Activated CD8-positive, alpha-beta T cell treated with anti-CD3 and anti-CD28 coated beads, Interleukin-2, amount 10 ng/mL, durations not matched to agents 7 days and 5 days (primary cell): Measurements from ENCODE around the gene LIMS2. TPM values are rescaled to one million over a fixed set of nuclear protein-coding genes. Genes with fewer than 3 reads are reported as not detected.

Experiments used
- ATAC-seq: fragments of 150-1000 bp; cut with Tn5 transposase; one replicate; pipeline ENCODE4 v1.10.0; 2021; ENCODE audit warnings: moderate library complexity
- CTCF ChIA-PET: fragments of 350-600 bp; sonication (Branson Sonifier 250); formaldehyde crosslinking; loops from one replicate; lab custom pipeline; 2021; ENCODE audit warnings: antibody characterized with exemption; lab: Charles Lee
- POLR2A ChIA-PET: fragments of 350-600 bp; sonication (Branson Sonifier 250); formaldehyde crosslinking; loops from one replicate; lab custom pipeline; 2021; ENCODE audit warnings: antibody characterized with exemption; lab: Charles Lee
- DNase-seq: peaks from one replicate; pipeline ENCODE4 v3.0.0-alpha.2; 2020
- H3K27ac Mint-ChIP-seq: one replicate; pipeline ENCODE4 v1.8.0; 2021; ENCODE audit warnings: mild to moderate bottlenecking, mixed read lengths
- H3K27me3 Mint-ChIP-seq: one replicate; pipeline ENCODE4 v1.8.0; 2021; ENCODE audit warnings: low read depth, mixed read lengths
- H3K36me3 Mint-ChIP-seq: one replicate; pipeline ENCODE4 v1.8.0; 2021; ENCODE audit warnings: low read depth, mixed read lengths
- H3K4me1 Mint-ChIP-seq: one replicate; pipeline ENCODE4 v1.8.0; 2021; ENCODE audit warnings: low read depth, mixed read lengths
- H3K4me3 Mint-ChIP-seq: one replicate; pipeline ENCODE4 v1.8.0; 2021; ENCODE audit warnings: mild to moderate bottlenecking, mixed read lengths
- H3K9me3 Mint-ChIP-seq: one replicate; pipeline ENCODE4 v1.8.0; 2022; ENCODE audit warnings: mixed read lengths; ENCODE audit not compliant: insufficient read depth
- total RNA-seq, 2 experiments: library from RNA; stranded (reverse); gene quantifications; one replicate each; pipeline ENCODE4 v1.2.3, GENCODE V29; 2021

Gene LIMS2
- total RNA-seq, 2 experiments from 2014 or later: 35.3 to 38.3 TPM

GRCh38 chr2:127633556-127634065 is 41.7 kb downstream of the LIMS2 start:
- POLR2A ChIA-PET: no interaction called here
- no peak overlapping the region for H3K4me3 Mint-ChIP-seq

GRCh38 chr2:127632592-127633489 is 42.5 kb downstream of the LIMS2 start:
- ChIA-PET CTCF (interaction anchor here (0.9 to 4.2 kb wide), 2 partner anchors 17 to 42 kb away, joined by 4 to 17 read pairs; no protein-coding TSS in a partner anchor), POLR2A (no interaction called here)
- Mint-ChIP-seq H3K9me3 (no peaks in the 10 kb centered on the region), H3K27me3 (no peaks in the 10 kb centered on the region), H3K36me3 (no peaks in the 10 kb centered on the region), H3K4me1 (peaks cover 22% of the 10 kb centered on the region), H3K4me3 (no peak overlapping the region), H3K27ac (peak overlapping the region; percentile 72)
- DNase-seq: no peak
- ATAC-seq: no peak

More at GRCh38 chr2:127633556-127634065, 41.7 kb downstream of the LIMS2 start:
- CTCF ChIA-PET: no interaction called here
- Mint-ChIP-seq H3K36me3 (peaks cover under 1% of the 10 kb centered on the region), H3K4me1 (peaks cover 30% of the 10 kb centered on the region), H3K27ac (peak overlapping the region; percentile 72), H3K27me3 (no peaks in the 10 kb centered on the region), H3K9me3 (no peaks in the 10 kb centered on the region)
- DNase-seq (no peak), ATAC-seq (no peak)

- CTCF ChIA-PET: interaction anchor here (0.9 to 4.2 kb wide), 2 partner anchors 18 to 41 kb away, joined by 4 to 17 read pairs; no protein-coding TSS in a partner anchor
- Mint-ChIP-seq H3K4me1 (peaks cover 17% of the 10 kb centered on the region), H3K27ac (no peak overlapping the region), H3K27me3 (no peaks in the 10 kb centered on the region), H3K36me3 (no peaks in the 10 kb centered on the region), H3K9me3 (no peaks in the 10 kb centered on the region), H3K4me3 (no peak overlapping the region)
- POLR2A ChIA-PET: interaction anchor here (0.6 to 1.0 kb wide), 2 partner anchors 8 to 70 kb away, joined by 3 to 4 read pairs; no protein-coding TSS in a partner anchor
- no peak for ATAC-seq
- no peak for DNase-seq
These were observed 43.2 kb downstream of the LIMS2 start for GRCh38 chr2:127631997-127632581.

- ChIA-PET CTCF (interaction anchor here (0.9 to 4.2 kb wide), 2 partner anchors 18 to 40 kb away, joined by 4 to 17 read pairs; no protein-coding TSS in a partner anchor), POLR2A (interaction anchor here (0.6 to 1.0 kb wide), 3 partner anchors 9 to 71 kb away, joined by 3 to 4 read pairs (median 3); no protein-coding TSS in a partner anchor)
These were observed 43.8 kb downstream of the LIMS2 start for GRCh38 chr2:127631541-127631996.

GRCh38 chr2:127630864-127631540 is 44.3 kb downstream of the LIMS2 start:
- ATAC-seq (no peak), DNase-seq (no peak)
- ChIA-PET POLR2A (interaction anchor here (0.6 to 1.0 kb wide), 3 partner anchors 9 to 71 kb away, joined by 3 to 4 read pairs (median 3); no protein-coding TSS in a partner anchor), CTCF (interaction anchor here (4.2 kb wide), 1 partner anchor 40 kb away, joined by 17 read pairs; no protein-coding TSS in a partner anchor)
- H3K36me3 Mint-ChIP-seq: no peaks in the 10 kb centered on the region
- no peaks in the 10 kb centered on the region for H3K27me3 Mint-ChIP-seq
- H3K9me3 Mint-ChIP-seq: no peaks in the 10 kb centered on the region
- no peak overlapping the region for H3K4me3 Mint-ChIP-seq
- H3K4me1 Mint-ChIP-seq: peaks cover 10% of the 10 kb centered on the region
- H3K27ac Mint-ChIP-seq: no peak overlapping the region

More at GRCh38 chr2:127631541-127631996, 43.8 kb downstream of the LIMS2 start:
- Mint-ChIP-seq H3K4me3 (no peak overlapping the region), H3K36me3 (no peaks in the 10 kb centered on the region), H3K9me3 (no peaks in the 10 kb centered on the region), H3K27me3 (no peaks in the 10 kb centered on the region), H3K4me1 (peaks cover 13% of the 10 kb centered on the region), H3K27ac (no peak overlapping the region)
- ATAC-seq: no peak
- no peak for DNase-seq

- Mint-ChIP-seq H3K4me1 (peaks cover 9% of the 10 kb centered on the region), H3K4me3 (no peak overlapping the region), H3K27me3 (no peaks in the 10 kb centered on the region), H3K9me3 (no peaks in the 10 kb centered on the region), H3K27ac (peak overlapping the region; percentile 40), H3K36me3 (no peaks in the 10 kb centered on the region)
- ChIA-PET CTCF (interaction anchor here (4.2 kb wide), 1 partner anchor 39 kb away, joined by 17 read pairs; no protein-coding TSS in a partner anchor), POLR2A (no interaction called here)
- no peak for DNase-seq
- no peak for ATAC-seq
These were observed 45.0 kb downstream of the LIMS2 start for GRCh38 chr2:127630096-127630863.

DNA sequence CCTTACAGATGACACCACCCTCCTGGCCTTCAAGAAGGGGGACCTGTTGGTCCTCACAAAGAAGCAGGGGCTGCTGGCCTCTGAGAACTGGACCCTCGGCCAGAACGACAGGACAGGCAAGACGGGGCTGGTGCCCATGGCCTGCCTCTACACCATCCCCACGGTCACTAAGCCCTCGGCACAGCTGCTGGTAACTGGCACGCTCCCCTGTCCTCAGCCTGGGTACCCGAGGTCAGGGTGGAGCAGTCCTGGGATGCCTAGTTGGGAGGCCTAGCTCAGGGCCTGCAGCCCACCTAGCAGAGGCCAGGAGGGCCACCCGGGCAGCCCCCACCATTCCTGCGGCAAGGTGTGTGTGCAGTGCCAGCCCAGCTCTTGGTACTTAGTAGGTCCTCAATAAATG is 45.7 kb downstream of the LIMS2 start:
- no peak for DNase-seq
- ATAC-seq: no peak
- Mint-ChIP-seq H3K4me1 (peaks cover 9% of the 10 kb centered on the region), H3K36me3 (no peaks in the 10 kb centered on the region), H3K4me3 (no peak overlapping the region), H3K9me3 (no peaks in the 10 kb centered on the region), H3K27ac (no peak overlapping the region), H3K27me3 (no peaks in the 10 kb centered on the region)
- POLR2A ChIA-PET: no interaction called here
- CTCF ChIA-PET: interaction anchor here (4.2 kb wide), 1 partner anchor 38 kb away, joined by 17 read pairs; no protein-coding TSS in a partner anchor

DNA sequence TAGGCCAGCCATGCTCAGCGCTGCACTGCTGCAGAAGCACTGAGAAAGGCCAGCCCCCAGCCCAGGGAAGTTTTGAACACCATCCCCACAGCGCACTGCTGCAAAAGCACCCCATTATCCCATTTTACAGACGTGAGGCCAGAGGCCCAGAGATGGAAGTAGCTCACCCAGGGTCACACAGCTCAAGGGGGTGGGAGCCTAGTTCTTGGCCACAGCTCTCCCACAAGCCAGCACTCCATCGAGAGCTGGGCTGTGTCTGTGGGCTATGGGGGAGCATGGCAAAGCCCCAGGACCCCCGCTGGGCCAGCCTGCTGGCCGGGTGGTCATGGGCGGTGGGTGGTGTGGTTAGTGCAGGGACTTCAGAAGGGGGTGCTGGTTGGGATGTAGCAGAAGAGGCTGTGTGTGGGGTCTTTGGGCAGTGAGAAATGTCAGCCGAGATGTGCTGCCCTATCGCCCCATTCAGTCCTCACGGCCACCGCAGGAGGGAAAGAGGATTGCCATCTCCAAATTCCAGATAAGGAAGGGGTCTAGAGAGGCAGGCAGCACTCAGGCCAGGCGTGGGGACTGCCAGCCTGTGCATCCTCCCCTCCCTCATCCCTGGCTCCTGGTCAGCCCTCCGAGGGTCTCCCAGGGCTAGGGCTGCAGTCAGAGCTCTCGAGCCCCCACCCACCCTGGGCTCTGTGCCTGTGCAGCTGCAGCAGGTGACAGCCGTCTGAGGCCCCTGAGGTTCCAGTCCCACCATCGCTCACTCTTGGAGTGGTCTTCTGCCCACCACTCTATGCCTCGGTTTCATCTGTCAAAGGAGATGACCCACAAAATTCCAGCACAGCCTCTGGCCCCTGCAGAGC is 46.3 kb downstream of the LIMS2 start:
- no peak overlapping the region for H3K4me3 Mint-ChIP-seq
- H3K27ac Mint-ChIP-seq: no peak overlapping the region
- ChIA-PET CTCF (interaction anchor here (0.8 to 4.2 kb wide), 2 partner anchors 38 kb away, joined by 5 to 17 read pairs; no protein-coding TSS in a partner anchor), POLR2A (no interaction called here)
- peaks cover 9% of the 10 kb centered on the region for H3K4me1 Mint-ChIP-seq
- no peaks in the 10 kb centered on the region for H3K9me3 Mint-ChIP-seq
- no peaks in the 10 kb centered on the region for H3K36me3 Mint-ChIP-seq
- ATAC-seq (no peak), DNase-seq (no peak)
- no peaks in the 10 kb centered on the region for H3K27me3 Mint-ChIP-seq

DNA sequence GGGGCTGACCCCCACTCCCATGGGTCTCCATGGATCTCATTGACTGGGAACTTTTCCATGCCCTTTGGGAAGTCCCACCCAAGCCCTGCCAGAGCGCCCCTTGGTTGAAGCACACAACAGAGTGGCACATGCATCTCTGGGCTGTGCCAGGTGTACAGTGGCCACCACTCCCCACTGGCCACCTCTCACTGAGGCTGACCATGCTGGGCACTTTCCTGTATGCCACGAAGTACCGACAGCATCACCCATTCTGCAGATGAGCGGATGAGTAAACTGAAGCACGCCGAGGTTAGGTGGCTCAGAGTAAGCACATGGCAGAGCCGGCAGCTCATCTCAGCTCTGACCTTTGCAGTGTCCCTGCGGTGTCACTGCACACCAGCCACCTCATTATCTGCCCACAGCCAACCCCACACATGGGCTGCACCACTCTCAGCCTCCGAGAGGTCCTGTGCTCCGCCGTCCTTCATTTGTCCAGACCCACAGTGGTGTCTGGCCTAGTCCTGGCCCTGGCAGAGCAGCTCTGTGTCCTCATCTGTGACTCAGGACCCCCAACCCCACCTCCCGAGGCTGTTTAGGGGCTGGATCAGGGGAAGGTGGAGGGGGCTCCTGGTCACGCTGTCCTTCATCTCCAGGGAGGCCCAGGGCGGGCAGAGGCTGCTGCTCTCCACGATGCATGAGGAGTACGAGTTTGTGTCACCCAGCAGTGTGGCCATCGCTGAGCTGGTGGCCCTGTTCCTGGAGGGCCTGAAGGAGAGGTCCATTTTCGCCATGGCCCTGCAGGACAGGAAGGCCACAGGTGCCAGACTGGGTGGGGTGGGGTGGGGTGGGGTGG is 47.4 kb downstream of the LIMS2 start:
- H3K9me3 Mint-ChIP-seq: no peaks in the 10 kb centered on the region
- H3K27ac Mint-ChIP-seq: no peak overlapping the region
- ATAC-seq (no peak), DNase-seq (no peak)
- H3K4me3 Mint-ChIP-seq: no peak overlapping the region
- H3K36me3 Mint-ChIP-seq: no peaks in the 10 kb centered on the region
- CTCF ChIA-PET: interaction anchor here (0.8 kb wide), 1 partner anchor 37 kb away, joined by 5 read pairs; no protein-coding TSS in a partner anchor
- no peaks in the 10 kb centered on the region for H3K4me1 Mint-ChIP-seq
- POLR2A ChIA-PET: interaction anchor here (0.6 kb wide), 1 partner anchor 72 kb away, joined by 4 read pairs; no protein-coding TSS in a partner anchor
- no peaks in the 10 kb centered on the region for H3K27me3 Mint-ChIP-seq
